ENCODE results near the gene ENDOU. TPM values are rescaled to one million over a fixed set of nuclear protein-coding genes. Genes with fewer than 3 reads are reported as not detected.
A peak's percentile ranks its signal among the peaks of the same experiment; 100 is the strongest.

Gene ENDOU
- total RNA-seq, 1 donor from 2014 or later = not detected

DNA sequence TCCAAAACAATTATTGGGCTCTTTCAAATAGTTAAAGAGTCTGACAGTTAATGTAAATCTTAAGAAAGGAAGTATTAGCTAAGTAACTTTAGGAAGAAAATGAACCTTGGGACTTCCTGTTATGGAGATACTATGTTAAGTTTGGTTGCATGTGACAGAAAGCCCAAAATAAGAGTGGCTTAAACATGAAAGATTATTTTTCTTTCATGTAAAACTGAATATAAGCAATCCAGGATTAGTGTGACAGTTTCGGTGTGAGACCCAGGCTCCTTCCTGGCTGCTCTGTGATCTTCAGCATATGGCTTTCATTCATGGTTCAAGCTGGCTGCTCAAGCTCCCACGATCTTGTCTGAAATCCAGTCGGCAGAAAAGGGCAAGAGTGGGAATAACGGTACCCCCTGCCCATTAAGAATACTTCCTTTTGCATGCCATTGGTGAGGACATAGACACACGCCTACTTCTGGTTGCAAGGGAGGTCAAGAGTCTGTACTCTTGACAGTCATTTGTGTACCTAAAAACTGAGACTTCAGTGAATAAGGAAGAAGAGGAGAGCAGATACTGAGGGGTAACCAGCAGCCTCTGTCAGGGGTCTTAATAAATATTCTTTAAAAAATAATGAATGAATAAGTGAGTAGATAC lies 17.3 kb downstream of the ENDOU start:
- no peak overlapping the region for H3K4me3 ChIP-seq (ENCODE audit: low read depth, low read length)
- DNase-seq (ENCODE audit: low read depth) = no peak
- TF ChIP-seq, protein P1, sequence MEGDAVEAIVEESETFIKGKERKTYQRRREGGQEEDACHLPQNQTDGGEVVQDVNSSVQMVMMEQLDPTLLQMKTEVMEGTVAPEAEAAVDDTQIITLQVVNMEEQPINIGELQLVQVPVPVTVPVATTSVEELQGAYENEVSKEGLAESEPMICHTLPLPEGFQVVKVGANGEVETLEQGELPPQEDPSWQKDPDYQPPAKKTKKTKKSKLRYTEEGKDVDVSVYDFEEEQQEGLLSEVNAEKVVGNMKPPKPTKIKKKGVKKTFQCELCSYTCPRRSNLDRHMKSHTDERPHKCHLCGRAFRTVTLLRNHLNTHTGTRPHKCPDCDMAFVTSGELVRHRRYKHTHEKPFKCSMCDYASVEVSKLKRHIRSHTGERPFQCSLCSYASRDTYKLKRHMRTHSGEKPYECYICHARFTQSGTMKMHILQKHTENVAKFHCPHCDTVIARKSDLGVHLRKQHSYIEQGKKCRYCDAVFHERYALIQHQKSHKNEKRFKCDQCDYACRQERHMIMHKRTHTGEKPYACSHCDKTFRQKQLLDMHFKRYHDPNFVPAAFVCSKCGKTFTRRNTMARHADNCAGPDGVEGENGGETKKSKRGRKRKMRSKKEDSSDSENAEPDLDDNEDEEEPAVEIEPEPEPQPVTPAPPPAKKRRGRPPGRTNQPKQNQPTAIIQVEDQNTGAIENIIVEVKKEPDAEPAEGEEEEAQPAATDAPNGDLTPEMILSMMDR (IDR thresholded peaks at IDR 0.05; ENCODE audit: insufficient read depth, low read length, poor library complexity, severe bottlenecking) = no peak
- no peaks in the 10 kb centered on the region for H3K27me3 ChIP-seq (ENCODE audit: control insufficient read depth, insufficient read depth, low read length)
- H3K36me3 ChIP-seq (ENCODE audit: control insufficient read depth, insufficient read depth, low read length) = no peaks in the 10 kb centered on the region

DNA sequence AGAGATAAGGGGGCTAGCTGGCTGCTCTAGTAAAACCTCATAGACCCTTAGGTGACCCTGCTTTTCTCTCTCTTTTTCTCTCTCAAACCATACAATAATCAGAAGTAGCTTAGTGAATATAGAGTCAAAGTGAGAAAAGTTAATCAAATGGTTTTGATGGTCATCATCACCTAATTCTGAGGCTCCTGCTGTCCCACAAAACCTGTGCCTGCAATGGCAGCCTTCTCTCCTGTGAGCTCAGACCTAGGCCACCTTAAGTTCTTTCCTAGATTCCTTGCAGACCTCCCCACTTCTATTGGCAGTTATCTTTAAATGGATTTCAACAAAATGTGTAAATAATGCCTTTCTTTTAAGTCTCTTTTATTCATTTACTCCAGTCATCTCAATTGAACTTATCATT lies 17.9 kb downstream of the ENDOU start:
- no peak for DNase-seq (ENCODE audit: low read depth)
- TF ChIP-seq, protein P1 (IDR thresholded peaks at IDR 0.05; ENCODE audit: insufficient read depth, low read length, poor library complexity, severe bottlenecking) = no peak
- H3K4me3 ChIP-seq (ENCODE audit: low read depth, low read length) = no peak overlapping the region

DNA sequence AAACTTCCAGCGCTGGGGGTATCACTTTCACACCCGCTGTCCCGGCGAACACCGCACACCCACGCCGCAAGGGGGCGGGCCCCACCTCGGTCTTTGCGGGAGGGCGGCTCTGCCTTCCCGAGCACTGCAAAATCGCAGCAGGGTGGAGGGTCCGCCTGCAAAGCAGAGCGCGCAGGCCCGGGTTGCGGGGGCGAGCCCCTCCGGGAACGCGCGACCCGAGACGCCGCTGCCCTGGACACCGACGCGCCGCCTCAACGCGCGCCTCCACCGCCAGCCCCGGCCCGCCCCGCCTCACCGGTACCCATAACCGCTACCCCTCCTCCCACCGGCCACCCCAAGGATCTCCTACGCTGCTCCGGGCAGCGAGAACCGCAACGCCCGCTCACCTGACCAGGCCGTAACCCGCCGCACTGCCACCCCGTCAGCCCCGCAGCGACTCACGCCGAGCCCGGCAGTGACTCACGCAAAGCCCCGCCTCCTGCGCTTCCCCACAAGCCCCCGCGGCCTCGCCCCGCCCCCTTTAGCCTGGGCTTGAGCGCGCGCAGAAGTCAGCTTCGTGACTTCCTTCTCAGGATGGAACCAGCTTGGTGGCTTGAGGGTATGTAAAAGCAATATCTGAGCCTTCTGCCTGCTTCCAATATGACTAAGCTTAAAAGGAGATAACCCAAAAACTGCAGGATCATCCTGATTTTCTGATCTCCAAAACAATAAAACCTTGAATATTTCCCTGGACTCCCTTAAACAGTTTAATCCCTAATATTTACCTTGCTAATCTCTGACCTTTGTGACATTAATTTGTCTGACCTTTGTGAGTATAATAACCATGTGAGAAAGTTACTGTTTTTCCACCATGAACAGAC lies 19.5 kb downstream of the ENDOU start, which contains the start of gene RPAP3:
Gene RPAP3, minus strand, starts transcription at position 465 of the 860 bp plus-strand sequence. CDS start 3,190 bp downstream, outside the sequence.
- Histone ChIP-seq H3K27me3 (ENCODE audit: control insufficient read depth, insufficient read depth, low read length) (no peaks in the 10 kb centered on the region), H3K4me3 (ENCODE audit: low read depth, low read length) (peak within 1 kb of the TSS; percentile 78), H3K36me3 (ENCODE audit: control insufficient read depth, insufficient read depth, low read length) (no peaks in the 10 kb centered on the region)
- DNase-seq (ENCODE audit: low read depth) = peak; percentile 82
- TF ChIP-seq, protein P1 (IDR thresholded peaks at IDR 0.05; ENCODE audit: insufficient read depth, low read length, poor library complexity, severe bottlenecking) = peak; percentile 69

More for the DNA sequence above, 17.9 kb downstream of the ENDOU start:
- H3K27me3 ChIP-seq (ENCODE audit: control insufficient read depth, insufficient read depth, low read length) = no peaks in the 10 kb centered on the region
- H3K36me3 ChIP-seq (ENCODE audit: control insufficient read depth, insufficient read depth, low read length) = no peaks in the 10 kb centered on the region

DNA sequence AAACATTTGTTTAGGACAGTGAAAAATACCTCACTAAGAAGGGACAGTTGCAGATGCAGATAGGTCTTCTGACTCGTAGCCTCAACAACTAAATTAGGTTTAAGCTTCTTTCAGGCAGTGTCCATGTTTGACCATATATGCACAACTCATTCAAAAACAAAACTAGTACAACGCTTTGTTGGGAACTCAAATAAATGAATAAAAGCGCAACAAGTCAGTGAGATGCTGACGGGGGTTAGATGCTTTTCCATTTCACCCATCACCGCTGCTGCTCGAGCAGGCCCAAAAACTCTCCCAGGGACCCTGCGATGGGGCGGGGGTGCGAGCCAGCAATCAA lies 20.1 kb downstream of the ENDOU start:
- H3K36me3 ChIP-seq (ENCODE audit: control insufficient read depth, insufficient read depth, low read length) = no peaks in the 10 kb centered on the region
- no peak for DNase-seq (ENCODE audit: low read depth)
- H3K4me3 ChIP-seq (ENCODE audit: low read depth, low read length) = peak overlapping the region; percentile 78
- H3K27me3 ChIP-seq (ENCODE audit: control insufficient read depth, insufficient read depth, low read length) = no peaks in the 10 kb centered on the region
- TF ChIP-seq, protein P1 (IDR thresholded peaks at IDR 0.05; ENCODE audit: insufficient read depth, low read length, poor library complexity, severe bottlenecking) = no peak

DNA sequence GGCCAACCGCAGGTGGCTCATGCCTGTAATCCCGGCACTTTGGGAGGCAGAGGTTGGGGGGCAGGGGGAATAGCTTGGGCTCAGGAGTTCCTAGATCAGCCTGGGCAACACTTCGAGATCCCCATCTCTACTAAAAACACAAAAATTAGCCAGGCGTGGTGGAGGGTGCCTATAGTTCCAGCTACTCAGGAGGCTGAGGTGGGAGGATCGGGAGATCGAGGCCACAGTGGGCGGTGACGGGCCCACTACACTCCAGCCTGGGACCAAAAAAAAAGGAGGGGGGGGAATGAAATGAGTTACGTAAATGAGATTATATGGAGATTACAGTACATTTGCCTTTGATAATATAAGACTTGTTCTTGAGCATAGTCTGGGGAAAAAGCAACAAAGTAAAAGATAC lies 20.6 kb downstream of the ENDOU start:
- Histone ChIP-seq H3K36me3 (ENCODE audit: control insufficient read depth, insufficient read depth, low read length) (no peaks in the 10 kb centered on the region), H3K27me3 (ENCODE audit: control insufficient read depth, insufficient read depth, low read length) (no peaks in the 10 kb centered on the region), H3K4me3 (ENCODE audit: low read depth, low read length) (peak overlapping the region; percentile 78)
- TF ChIP-seq, protein P1 (IDR thresholded peaks at IDR 0.05; ENCODE audit: insufficient read depth, low read length, poor library complexity, severe bottlenecking) = no peak
- no peak for DNase-seq (ENCODE audit: low read depth)

All from kidney epithelial cell (primary cell).